GM19238 (cell line): ENCODE results near the gene NFRKB.

ENCODE experiments used
- DNase-seq: peaks from one replicate; pipeline ENCODE4 v3.0.0; 2011; ENCODE audit warnings: low spot score; ENCODE audit not compliant: insufficient read length

The NFRKB gene

GRCh38 chr11:129895126-129896041, at the start of gene NFRKB:
NFRKB (minus strand) TSS chr11:129895578; CDS start chr11:129892849, 2,729 bp downstream.
- peak; percentile 92 for DNase-seq

GRCh38 chr11:129944696-129945095, 49.3 kb upstream of the NFRKB start:
- no peak for DNase-seq

GRCh38 chr11:129943036-129943435, 47.7 kb upstream of the NFRKB start:
- no peak for DNase-seq

GRCh38 chr11:129939510-129939909, 44.1 kb upstream of the NFRKB start:
- no peak for DNase-seq

- DNase-seq: no peak
Observed at GRCh38 chr11:129938764-129939163, 43.4 kb upstream of the NFRKB start.

- DNase-seq: no peak
Observed at GRCh38 chr11:129937592-129938238, 42.3 kb upstream of the NFRKB start.

- DNase-seq: no peak
Observed at GRCh38 chr11:129935723-129936122, 40.3 kb upstream of the NFRKB start.

- no peak for DNase-seq
Observed at GRCh38 chr11:129933891-129934290, 38.5 kb upstream of the NFRKB start.

- DNase-seq: no peak
Observed at GRCh38 chr11:129933262-129933661, 37.9 kb upstream of the NFRKB start.

- DNase-seq: no peak
Observed at GRCh38 chr11:129932381-129933067, 37.1 kb upstream of the NFRKB start.

- no peak for DNase-seq
Observed at GRCh38 chr11:129930743-129931142, 35.4 kb upstream of the NFRKB start.

- DNase-seq: no peak
Observed at GRCh38 chr11:129930296-129930695, 34.9 kb upstream of the NFRKB start.

GRCh38 chr11:129929721-129930120, 34.3 kb upstream of the NFRKB start:
- DNase-seq: no peak

- DNase-seq: no peak
Observed at GRCh38 chr11:129928923-129929692, 33.7 kb upstream of the NFRKB start.

GRCh38 chr11:129922674-129923073, 27.3 kb upstream of the NFRKB start:
- no peak for DNase-seq

- DNase-seq: no peak
Observed at GRCh38 chr11:129918361-129918760, 23.0 kb upstream of the NFRKB start.

- no peak for DNase-seq
Observed at GRCh38 chr11:129917231-129917630, 21.9 kb upstream of the NFRKB start.

- DNase-seq: no peak
Observed at GRCh38 chr11:129911298-129911697, 15.9 kb upstream of the NFRKB start.

GRCh38 chr11:129910360-129910759, 15.0 kb upstream of the NFRKB start:
- DNase-seq: no peak

GRCh38 chr11:129905402-129905801, 10.0 kb upstream of the NFRKB start:
- no peak for DNase-seq

- no peak for DNase-seq
Observed at GRCh38 chr11:129896062-129896461, 684 bp upstream of the NFRKB start.
